PC-3 (cell line): ENCODE measurements around the gene DOCK1.

ENCODE experiments used
- CTCF ChIP-seq: fragments of 300-600 bp; sonication (generic); conservative IDR thresholded peaks from 2 replicates; pipeline ENCODE4 v1.5.1; 2017; ENCODE audit warnings: antibody characterized with exemption, low read depth, mild to moderate bottlenecking, low read length
- EZH2phosphoT487 ChIP-seq: fragments of 300-600 bp; sonication (generic); IDR thresholded peaks from 2 replicates; pipeline ENCODE4 v1.6.1; 2018; ENCODE audit warnings: mild to moderate bottlenecking, antibody characterized with exemption, low read length, borderline replicate concordance

DNA sequence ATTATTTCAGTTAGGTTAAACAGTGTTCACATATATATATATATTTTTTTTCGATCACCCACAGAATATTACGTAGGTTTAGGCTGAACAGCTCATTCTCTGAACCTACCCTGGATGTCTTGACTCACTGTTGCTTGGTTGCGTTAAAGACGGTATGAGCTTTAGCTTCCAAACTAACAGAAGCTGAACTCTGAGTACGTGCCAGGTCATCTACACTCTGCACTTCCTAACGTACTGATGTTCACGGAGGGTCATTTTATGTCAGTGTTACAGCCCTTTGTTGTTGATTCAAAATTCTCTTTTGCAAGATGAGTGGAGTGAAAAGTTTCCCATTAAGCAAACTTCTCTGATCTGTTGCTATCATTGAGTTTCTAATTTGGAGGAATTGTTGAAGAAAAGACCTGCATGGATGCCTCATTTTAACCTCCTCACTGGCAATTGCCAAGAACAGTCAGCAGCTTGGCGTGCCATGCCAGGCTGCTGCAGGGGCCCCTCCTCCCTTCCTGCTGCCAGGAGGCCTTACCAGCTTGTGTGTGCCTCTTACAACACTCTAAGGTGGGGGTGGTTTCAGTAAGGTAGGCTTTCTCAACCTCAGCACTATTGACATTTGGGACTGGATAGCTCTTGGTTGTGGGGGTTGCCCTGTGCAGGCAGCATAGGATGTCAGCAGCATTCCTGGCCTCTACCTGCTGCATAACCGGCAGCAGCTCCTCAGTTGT, 246.9 kb downstream of the DOCK1 start:
- TF ChIP-seq EZH2phosphoT487 (no peak), CTCF (no peak)
